RWPE1 (cell line): ENCODE measurements around the gene ATL2.
"Not testable (repeated sequence)": the region's sequence is repeated elsewhere in the genome, so short reads cannot be mapped to it uniquely, and the experiment has no call there.

ENCODE experiments used
- CTCF ChIA-PET: fragments of 350-600 bp; sonication (Branson Sonifier 250); formaldehyde crosslinking; extraction: SDS; loops from one replicate; lab custom pipeline; 2021; lab: Yijun Ruan, JAX
- POLR2A ChIA-PET: fragments of 400-600 bp; formaldehyde crosslinking; extraction: SDS; loops from one replicate; lab custom pipeline; 2020; ENCODE audit warnings: antibody characterized with exemption; ENCODE audit not compliant: low non-redundant PET; lab: Yijun Ruan, JAX
- DNase-seq: peaks from one replicate; pipeline ENCODE4 v3.0.0; 2012; ENCODE audit warnings: low spot score
- H3K27ac ChIP-seq: fragments of 450-650 bp; 2 replicates; pipeline ENCODE4 v1.5.1; 2017
- TF ChIP-seq, protein P1 (sequence below): fragments of 450-650 bp; conservative IDR thresholded peaks from 2 replicates; pipeline ENCODE4 v1.5.1; 2017; ENCODE audit warnings: low read depth, mild to moderate bottlenecking

The ATL2 gene

DNA sequence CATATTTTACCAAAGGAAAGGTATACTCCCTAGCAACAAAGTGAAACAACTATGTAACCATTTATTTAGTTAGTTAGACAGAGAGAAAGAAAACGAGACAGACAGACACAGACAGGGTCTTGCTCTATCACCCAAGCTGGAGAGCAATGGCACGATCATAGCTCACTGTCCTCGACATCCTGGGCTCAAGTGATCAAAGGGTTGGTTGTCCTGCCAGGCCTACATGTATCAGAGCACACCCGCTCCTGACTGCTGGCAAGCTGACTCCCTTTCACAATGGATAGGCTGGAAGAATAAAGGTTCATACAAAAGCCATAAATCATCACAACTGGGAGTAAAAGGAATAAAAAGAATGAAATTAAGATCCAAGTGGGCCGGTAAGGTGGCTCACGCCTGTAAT, 53.5 kb downstream of the ATL2 start:
- CTCF ChIA-PET: interaction anchor here (0.7 kb wide), 1 partner anchor 123 kb away, joined by 3 read pairs; no protein-coding TSS in a partner anchor
- no peak for DNase-seq
- H3K27ac ChIP-seq: no peak overlapping the region
- POLR2A ChIA-PET: no interaction called here
- TF ChIP-seq, protein P1, sequence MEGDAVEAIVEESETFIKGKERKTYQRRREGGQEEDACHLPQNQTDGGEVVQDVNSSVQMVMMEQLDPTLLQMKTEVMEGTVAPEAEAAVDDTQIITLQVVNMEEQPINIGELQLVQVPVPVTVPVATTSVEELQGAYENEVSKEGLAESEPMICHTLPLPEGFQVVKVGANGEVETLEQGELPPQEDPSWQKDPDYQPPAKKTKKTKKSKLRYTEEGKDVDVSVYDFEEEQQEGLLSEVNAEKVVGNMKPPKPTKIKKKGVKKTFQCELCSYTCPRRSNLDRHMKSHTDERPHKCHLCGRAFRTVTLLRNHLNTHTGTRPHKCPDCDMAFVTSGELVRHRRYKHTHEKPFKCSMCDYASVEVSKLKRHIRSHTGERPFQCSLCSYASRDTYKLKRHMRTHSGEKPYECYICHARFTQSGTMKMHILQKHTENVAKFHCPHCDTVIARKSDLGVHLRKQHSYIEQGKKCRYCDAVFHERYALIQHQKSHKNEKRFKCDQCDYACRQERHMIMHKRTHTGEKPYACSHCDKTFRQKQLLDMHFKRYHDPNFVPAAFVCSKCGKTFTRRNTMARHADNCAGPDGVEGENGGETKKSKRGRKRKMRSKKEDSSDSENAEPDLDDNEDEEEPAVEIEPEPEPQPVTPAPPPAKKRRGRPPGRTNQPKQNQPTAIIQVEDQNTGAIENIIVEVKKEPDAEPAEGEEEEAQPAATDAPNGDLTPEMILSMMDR: no peak

DNA sequence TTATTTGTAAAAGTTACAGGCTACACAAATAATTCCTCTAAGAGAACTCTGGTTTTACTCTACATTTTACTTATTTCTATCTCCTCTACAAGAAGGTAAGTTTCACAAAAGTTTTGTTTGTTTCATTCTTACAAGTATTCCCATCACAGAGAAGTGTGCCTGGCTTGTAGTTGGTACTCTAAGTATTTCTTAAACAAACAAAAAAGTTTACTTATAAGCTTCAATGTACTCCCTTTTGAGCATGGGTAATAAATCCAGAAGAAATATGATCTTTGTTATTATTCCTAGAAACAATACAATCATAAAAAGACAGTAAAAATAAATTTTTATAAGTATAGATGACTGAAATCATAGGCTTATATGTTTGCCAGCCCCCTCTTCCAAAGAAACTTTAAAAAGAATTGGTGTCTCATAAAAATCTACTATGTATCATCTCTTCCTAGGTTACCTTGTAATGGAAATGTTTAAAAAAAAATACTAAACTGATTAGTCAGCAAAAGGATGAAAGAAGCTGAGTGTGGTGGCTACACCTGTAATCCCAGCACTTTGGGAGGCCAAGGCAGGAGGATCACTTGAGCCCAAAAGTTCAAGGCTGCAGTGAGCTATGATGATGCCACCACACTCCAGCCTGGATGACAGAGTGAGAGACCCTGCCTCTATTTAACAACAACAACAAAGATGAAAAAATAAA, 54.7 kb downstream of the ATL2 start:
- ChIA-PET CTCF (no interaction called here), POLR2A (no interaction called here)
- H3K27ac ChIP-seq: no peak overlapping the region
- TF ChIP-seq, protein P1: no peak
- DNase-seq: no peak

DNA sequence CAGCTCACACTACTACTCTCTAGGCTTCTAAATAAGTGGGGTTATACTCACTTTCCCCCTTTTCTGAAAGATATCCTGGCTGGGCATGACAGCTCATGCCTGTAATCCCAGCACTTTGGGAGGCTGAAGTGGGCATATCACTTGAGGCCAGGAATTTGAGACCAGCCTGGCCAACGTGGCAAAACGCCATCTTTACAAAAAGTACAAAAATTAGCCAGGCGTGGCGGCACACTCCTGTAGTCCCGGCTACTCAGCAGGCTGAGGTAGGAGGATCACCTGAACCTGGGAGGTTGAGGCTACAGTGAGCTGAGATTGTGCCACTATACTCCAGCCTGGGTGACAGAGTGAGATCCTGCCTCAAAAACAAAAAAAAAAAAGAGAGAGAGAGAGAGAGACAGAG, 57.8 kb downstream of the ATL2 start:
- DNase-seq, POLR2A ChIA-PET: not testable (repeated sequence)
- CTCF ChIA-PET: interaction anchor here (0.6 kb wide), 1 partner anchor 395 kb away, joined by 3 read pairs; no protein-coding TSS in a partner anchor
- H3K27ac ChIP-seq: peak overlapping the region; percentile 32; the same call in 1 of the 2 replicates

DNA sequence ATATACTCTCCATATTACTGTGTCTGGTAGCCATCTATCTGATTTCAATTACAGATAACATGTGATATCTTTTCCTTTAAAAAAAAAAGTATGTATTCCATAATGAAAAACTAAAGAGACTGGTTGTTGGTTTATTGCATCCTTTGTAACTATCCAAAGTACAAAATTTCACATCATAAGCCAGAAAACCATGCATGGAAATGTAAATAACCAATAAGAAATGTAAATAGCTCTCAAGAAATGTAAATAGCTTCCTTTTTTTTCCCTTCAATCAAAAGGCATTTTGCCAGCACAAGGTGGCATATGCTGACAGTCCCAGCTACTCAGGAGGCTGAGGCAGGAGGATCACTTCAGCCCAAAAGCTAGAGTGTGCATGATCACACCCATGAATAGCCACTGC, 59.3 kb downstream of the ATL2 start:
- CTCF ChIA-PET: interaction anchor here (0.6 to 3.3 kb wide), 7 partner anchors 51 to 1202 kb away, joined by 3 to 27 read pairs (median 5); partner anchors contain the start of gene ATL2
- H3K27ac ChIP-seq: no peak overlapping the region
- DNase-seq: no peak
- POLR2A ChIA-PET: no interaction called here
- TF ChIP-seq, protein P1: no peak

DNA sequence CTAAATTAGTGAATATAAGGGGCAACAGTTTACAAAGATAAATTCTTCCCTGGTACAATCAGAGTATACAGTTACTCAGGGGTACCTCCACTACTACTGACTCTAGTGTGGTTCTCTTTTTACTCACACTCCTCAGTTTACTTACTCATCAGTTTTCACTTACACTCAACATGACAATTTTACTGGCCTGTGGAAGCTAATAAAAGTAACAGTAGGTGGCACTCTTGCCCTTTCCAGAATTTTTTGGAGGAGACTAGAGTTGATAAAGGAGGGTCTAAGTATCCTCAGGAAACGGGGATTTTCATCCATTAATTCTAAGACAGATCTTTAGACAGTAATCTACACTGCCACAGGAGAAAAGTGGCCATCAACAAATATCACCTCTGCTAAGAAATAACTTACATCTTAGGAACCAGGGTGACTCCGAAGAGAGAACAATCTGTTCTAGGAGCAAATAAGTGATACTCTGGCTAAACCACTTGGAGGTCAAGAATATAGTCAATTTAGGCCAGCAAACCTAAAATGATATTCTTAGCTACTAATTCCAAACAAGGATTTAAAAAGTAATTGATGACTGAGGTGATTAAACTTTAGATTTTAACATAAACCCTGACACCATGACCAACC, 61.3 kb downstream of the ATL2 start:
- POLR2A ChIA-PET: no interaction called here
- CTCF ChIA-PET: interaction anchor here (0.6 to 3.3 kb wide), 9 partner anchors 10 to 811 kb away, joined by 3 to 27 read pairs (median 3); no protein-coding TSS in a partner anchor
- TF ChIP-seq, protein P1: peak; percentile 80
- peak; percentile 31 for DNase-seq
- H3K27ac ChIP-seq: no peak overlapping the region

DNA sequence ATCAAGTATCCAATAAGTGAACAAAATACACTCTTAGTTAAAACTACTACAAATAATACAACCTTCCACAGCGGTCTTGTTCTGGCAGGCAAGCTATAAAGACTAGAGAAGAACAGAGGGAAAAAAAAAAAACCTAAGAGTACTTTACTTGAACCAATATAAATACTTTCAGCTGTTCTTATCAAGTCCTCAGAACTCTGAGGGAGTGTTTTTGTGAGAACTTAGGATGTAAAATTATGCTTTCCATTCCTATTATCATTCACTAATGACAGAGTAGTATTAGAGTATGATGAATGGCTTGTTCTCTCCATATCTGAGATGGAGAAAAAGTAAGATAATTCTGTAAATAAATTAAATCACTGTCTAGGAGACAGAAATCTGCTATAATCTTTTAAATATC, 68.3 kb downstream of the ATL2 start:
- CTCF ChIA-PET: interaction anchor here (0.6 kb wide), 1 partner anchor 256 kb away, joined by 5 read pairs; no protein-coding TSS in a partner anchor
- no peak for DNase-seq
- no peak overlapping the region for H3K27ac ChIP-seq
- POLR2A ChIA-PET: no interaction called here
- TF ChIP-seq, protein P1: no peak
